Activated B cell treated with CpG ODN at 0.5 μM for 24 hours (primary cell): ENCODE results near the gene SCAMP4. TPM values are rescaled to one million over a fixed set of nuclear protein-coding genes. Genes with fewer than 3 reads are reported as not detected.

Source experiments
- ATAC-seq: fragments of 200-7000 bp; cut with Tn5 transposase; one replicate; pipeline ENCODE4 v1.10.0; 2021; ENCODE audit warnings: low read depth, mild to moderate bottlenecking, moderate library complexity
- CTCF ChIA-PET: fragments of 350-600 bp; sonication (Branson Sonifier 250); formaldehyde crosslinking; loops from one replicate; lab custom pipeline; 2021; ENCODE audit warnings: antibody characterized with exemption; lab: Charles Lee
- POLR2A ChIA-PET: fragments of 350-600 bp; sonication (Branson Sonifier 250); formaldehyde crosslinking; loops from one replicate; lab custom pipeline; 2021; ENCODE audit warnings: antibody characterized with exemption; lab: Charles Lee
- DNase-seq: peaks from one replicate; pipeline ENCODE4 v3.0.0; 2022
- H3K27ac Mint-ChIP-seq: one replicate; pipeline ENCODE4 v1.8.0; 2020; ENCODE audit warnings: mixed read lengths
- H3K27me3 Mint-ChIP-seq: one replicate; pipeline ENCODE4 v1.8.0; 2021; ENCODE audit warnings: mixed read lengths
- H3K36me3 Mint-ChIP-seq: one replicate; pipeline ENCODE4 v1.8.0; 2021; ENCODE audit warnings: low read depth, mixed read lengths
- H3K4me1 Mint-ChIP-seq: one replicate; pipeline ENCODE4 v1.8.0; 2021; ENCODE audit warnings: mixed read lengths
- H3K4me3 Mint-ChIP-seq: one replicate; pipeline ENCODE4 v1.8.0; 2020; ENCODE audit warnings: mild to moderate bottlenecking, mixed read lengths
- H3K9me3 Mint-ChIP-seq: one replicate; pipeline ENCODE4 v1.8.0; 2020; ENCODE audit warnings: mixed read lengths
- intact Hi-C: fragments of 100-400 bp; cut with micrococcal nuclease; formaldehyde crosslinking; loops from one replicate; pipeline ENCODE4 v1.15.1; 2024
- total RNA-seq: library from RNA; stranded (reverse); gene quantifications from 2 replicates; pipeline ENCODE4 v1.2.3, GENCODE V29; 2022
- TF ChIP-seq, protein P1 (sequence below): fragments of 200-600 bp; IDR thresholded peaks from one replicate; pipeline ENCODE4 v1.8.0; 2022; ENCODE audit warnings: antibody characterized with exemption, mild to moderate bottlenecking

Gene SCAMP4
- total RNA-seq, 1 donor from 2014 or later, result 59.7 TPM

DNA sequence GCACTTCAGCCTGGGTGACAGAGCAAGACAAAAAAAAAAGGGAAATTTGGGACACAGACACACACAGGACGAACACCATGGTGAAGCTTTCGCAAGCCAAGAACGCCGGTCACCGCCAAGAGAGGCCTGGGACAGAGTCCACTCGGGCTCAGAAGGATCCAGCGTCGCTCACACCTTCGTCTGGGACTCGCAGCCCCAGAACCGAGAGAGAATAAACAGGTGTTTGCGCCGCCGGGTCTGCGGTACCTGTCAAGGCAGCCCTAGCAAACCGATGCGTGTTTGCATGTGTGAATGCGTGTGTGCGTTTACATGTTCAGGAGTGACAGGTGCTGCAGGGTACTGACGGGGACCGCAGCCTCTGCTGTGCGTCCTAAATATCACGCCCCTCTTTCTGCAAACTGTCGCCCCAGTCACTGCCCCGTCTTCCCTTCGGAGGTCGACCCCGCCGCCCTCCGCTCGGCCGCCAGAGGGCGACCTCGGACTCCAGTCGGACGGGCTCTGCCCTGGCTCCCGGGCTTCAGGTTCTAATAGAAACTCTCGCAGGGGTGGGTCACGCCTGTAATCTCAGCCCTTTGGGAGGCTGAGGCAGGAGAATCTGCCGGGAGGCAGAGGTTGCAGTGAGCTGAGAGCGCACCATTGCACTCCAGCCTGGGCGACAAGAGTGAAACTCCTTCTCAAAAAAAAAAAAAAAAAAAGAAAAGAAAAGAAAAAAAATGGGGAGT is 24.0 kb downstream of the SCAMP4 start:
- no peaks in the 10 kb centered on the region for H3K27me3 Mint-ChIP-seq
- peaks cover 10% of the 10 kb centered on the region for H3K36me3 Mint-ChIP-seq
- ATAC-seq (peak; percentile 82), DNase-seq (peak; percentile 86)
- peaks cover 46% of the 10 kb centered on the region for H3K4me1 Mint-ChIP-seq
- H3K4me3 Mint-ChIP-seq, result peak overlapping the region; percentile 81
- ChIA-PET CTCF (interaction anchor here (0.8 to 1.4 kb wide), 7 partner anchors 14 to 167 kb away, joined by 3 to 7 read pairs (median 4); partner anchors contain the start of gene MOB3A), POLR2A (interaction anchor here (0.6 to 2.1 kb wide), 10 partner anchors 13 to 332 kb away, joined by 3 to 7 read pairs (median 5); no protein-coding TSS in a partner anchor)
- no peaks in the 10 kb centered on the region for H3K9me3 Mint-ChIP-seq
- no peak overlapping the region for H3K27ac Mint-ChIP-seq
- TF ChIP-seq, protein P1, sequence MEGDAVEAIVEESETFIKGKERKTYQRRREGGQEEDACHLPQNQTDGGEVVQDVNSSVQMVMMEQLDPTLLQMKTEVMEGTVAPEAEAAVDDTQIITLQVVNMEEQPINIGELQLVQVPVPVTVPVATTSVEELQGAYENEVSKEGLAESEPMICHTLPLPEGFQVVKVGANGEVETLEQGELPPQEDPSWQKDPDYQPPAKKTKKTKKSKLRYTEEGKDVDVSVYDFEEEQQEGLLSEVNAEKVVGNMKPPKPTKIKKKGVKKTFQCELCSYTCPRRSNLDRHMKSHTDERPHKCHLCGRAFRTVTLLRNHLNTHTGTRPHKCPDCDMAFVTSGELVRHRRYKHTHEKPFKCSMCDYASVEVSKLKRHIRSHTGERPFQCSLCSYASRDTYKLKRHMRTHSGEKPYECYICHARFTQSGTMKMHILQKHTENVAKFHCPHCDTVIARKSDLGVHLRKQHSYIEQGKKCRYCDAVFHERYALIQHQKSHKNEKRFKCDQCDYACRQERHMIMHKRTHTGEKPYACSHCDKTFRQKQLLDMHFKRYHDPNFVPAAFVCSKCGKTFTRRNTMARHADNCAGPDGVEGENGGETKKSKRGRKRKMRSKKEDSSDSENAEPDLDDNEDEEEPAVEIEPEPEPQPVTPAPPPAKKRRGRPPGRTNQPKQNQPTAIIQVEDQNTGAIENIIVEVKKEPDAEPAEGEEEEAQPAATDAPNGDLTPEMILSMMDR, result peak; percentile 59
- intact Hi-C loops, result loop anchor here (1.0 to 5.0 kb wide), 4 partner anchors 64 to 167 kb away; partner anchors contain the start of genes BTBD2, IZUMO4 and MOB3A

DNA sequence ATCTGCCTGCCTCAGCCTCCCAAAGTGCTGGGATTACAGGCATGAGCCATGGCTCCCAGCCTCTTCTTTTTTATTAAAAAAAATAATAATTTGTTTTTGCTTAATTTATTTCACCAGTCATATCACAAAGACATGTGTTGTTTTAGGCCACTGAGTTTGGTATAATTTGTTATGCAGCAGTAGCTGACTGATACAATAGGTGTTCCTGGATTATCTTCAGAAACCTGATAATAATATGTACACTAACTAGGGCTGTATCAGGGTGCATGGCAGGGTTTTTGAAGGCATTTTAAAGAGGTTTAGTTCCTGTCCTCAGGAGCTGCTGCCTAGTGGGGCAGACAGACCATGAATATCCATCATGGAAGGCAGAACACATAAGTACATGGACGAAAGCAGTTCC is 26.2 kb downstream of the SCAMP4 start:
- no peak overlapping the region for H3K27ac Mint-ChIP-seq
- ATAC-seq (no peak), DNase-seq (no peak)
- H3K4me1 Mint-ChIP-seq, result peaks cover 60% of the 10 kb centered on the region
- TF ChIP-seq, protein P1, result no peak
- peaks cover 5% of the 10 kb centered on the region for H3K9me3 Mint-ChIP-seq
- ChIA-PET CTCF (interaction anchor here (1.7 to 2.3 kb wide), 2 partner anchors 67 to 179 kb away, joined by 3 to 8 read pairs; no protein-coding TSS in a partner anchor), POLR2A (interaction anchor here (0.5 to 2.1 kb wide), 2 partner anchors 50 to 152 kb away, joined by 4 to 5 read pairs; no protein-coding TSS in a partner anchor)
- no peaks in the 10 kb centered on the region for H3K27me3 Mint-ChIP-seq
- intact Hi-C loops, result no loop called here
- H3K36me3 Mint-ChIP-seq, result peaks cover 3% of the 10 kb centered on the region
- H3K4me3 Mint-ChIP-seq, result peak overlapping the region; percentile 15

DNA sequence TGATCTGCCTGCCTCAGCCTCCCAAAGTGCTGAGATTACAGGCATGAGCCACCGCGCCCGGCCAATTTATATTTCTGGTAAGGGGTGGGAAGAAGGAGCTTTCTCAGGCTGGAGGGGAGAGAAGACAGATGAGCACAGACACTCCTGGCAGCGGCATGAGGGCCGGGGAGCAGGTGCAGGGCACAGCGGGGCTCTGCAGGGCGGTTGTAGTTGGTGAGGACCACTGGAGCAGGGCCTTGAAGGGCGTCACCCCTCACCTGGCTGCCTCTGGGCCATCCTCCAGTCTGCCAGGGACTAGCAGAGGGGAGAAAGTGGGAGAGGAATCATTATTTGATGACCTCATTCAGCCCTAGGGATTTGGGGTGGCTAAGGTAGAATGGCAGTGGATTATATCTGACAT is 27.2 kb downstream of the SCAMP4 start:
- Mint-ChIP-seq H3K4me3 (no peak overlapping the region), H3K27ac (peak overlapping the region; percentile 89), H3K36me3 (peaks cover 7% of the 10 kb centered on the region), H3K4me1 (peaks cover 61% of the 10 kb centered on the region), H3K9me3 (peaks cover 5% of the 10 kb centered on the region), H3K27me3 (no peaks in the 10 kb centered on the region)
- ChIA-PET POLR2A (interaction anchor here (0.6 to 2.1 kb wide), 16 partner anchors 9 to 1203 kb away, joined by 3 to 15 read pairs (median 5); partner anchors contain the start of genes BTBD2 and GNA15), CTCF (interaction anchor here (1.5 to 2.3 kb wide), 3 partner anchors 68 to 178 kb away, joined by 3 to 8 read pairs (median 4); no protein-coding TSS in a partner anchor)
- intact Hi-C loops, result loop anchor here (2.0 kb wide), 1 partner anchor 28 kb away; the partner anchor contains the start of genes ADAT3 and SCAMP4
- DNase-seq, result no peak
- ATAC-seq, result no peak
- TF ChIP-seq, protein P1, result no peak

DNA sequence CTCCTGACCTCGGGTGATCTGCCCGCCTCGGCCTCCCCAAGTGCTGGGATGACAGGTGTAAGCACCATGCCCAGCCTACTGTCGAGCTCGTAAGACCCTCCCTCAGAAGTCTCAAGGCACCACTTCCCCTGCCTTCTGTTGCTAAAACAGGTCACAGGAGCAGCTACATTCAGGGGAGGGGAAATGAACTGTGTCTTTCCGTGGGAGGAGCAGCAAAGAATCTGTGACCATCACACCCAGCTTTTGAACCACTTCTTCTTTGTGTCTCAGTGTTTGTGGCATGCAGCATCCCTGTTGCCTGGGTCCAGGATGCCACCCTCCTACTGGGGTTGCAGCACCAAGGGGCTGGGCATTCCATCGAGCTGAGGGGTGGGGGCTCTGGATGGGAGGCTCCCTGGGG is 28.0 kb downstream of the SCAMP4 start:
- Mint-ChIP-seq H3K9me3 (peaks cover 5% of the 10 kb centered on the region), H3K27me3 (no peaks in the 10 kb centered on the region), H3K36me3 (peaks cover 7% of the 10 kb centered on the region), H3K4me3 (peak overlapping the region; percentile 56), H3K4me1 (peaks cover 56% of the 10 kb centered on the region), H3K27ac (peak overlapping the region; percentile 89)
- intact Hi-C loops, result loop anchor here (2.0 kb wide), 1 partner anchor 28 kb away; the partner anchor contains the start of genes ADAT3 and SCAMP4
- CTCF ChIA-PET, result interaction anchor here (1.5 to 2.3 kb wide), 3 partner anchors 69 to 177 kb away, joined by 3 to 8 read pairs (median 4); no protein-coding TSS in a partner anchor
- TF ChIP-seq, protein P1, result no peak
- POLR2A ChIA-PET, result interaction anchor here (0.6 to 2.1 kb wide), 17 partner anchors 9 to 1202 kb away, joined by 3 to 15 read pairs (median 5); partner anchors contain the start of genes BTBD2 and GNA15
- DNase-seq (no peak), ATAC-seq (peak; percentile 64)
